NK-92 (cell line): ENCODE results near the gene MAPKAPK3.
A peak's percentile ranks its signal among the peaks of the same experiment; 100 is the strongest.

ENCODE experiments used
- DNase-seq: peaks from one replicate; lab custom pipeline; 2025; ENCODE audit not compliant: unreplicated experiment; lab: John Stamatoyannopoulos, UW

Gene MAPKAPK3

GRCh38 chr3:50617096-50617791 lies at the start of gene MAPKAPK3:
TSS of gene MAPKAPK3 (plus strand) at chr3:50617151. CDS start at chr3:50617566, 415 bp downstream.
- DNase-seq = no peak

GRCh38 chr3:50567386-50568167 lies 49.4 kb upstream of the MAPKAPK3 start, which contains the start of gene C3orf18:
TSS of gene C3orf18 (minus strand) at chr3:50567747. CDS start at chr3:50565699, 2,048 bp downstream.
- peak; percentile 53 for DNase-seq

- peak; percentile 48 for DNase-seq
These were observed 47.8 kb upstream of the MAPKAPK3 start, which contains the start of gene HEMK1 for GRCh38 chr3:50568947-50569749. TSS of gene HEMK1 (plus strand) at chr3:50569522. CDS start at chr3:50571105, 1,583 bp downstream.

- DNase-seq = no peak
These were observed 46.3 kb upstream of the MAPKAPK3 start for GRCh38 chr3:50570508-50571279.

- no peak for DNase-seq
These were observed 45.5 kb upstream of the MAPKAPK3 start for GRCh38 chr3:50571486-50571885.

- no peak for DNase-seq
These were observed 44.8 kb upstream of the MAPKAPK3 start for GRCh38 chr3:50572158-50572557.

- DNase-seq = no peak
These were observed 44.1 kb upstream of the MAPKAPK3 start for GRCh38 chr3:50572801-50573371.

- no peak for DNase-seq
These were observed 43.1 kb upstream of the MAPKAPK3 start for GRCh38 chr3:50573566-50574443.

- DNase-seq = no peak
These were observed 42.5 kb upstream of the MAPKAPK3 start for GRCh38 chr3:50574444-50574831.

- DNase-seq = no peak
These were observed 41.6 kb upstream of the MAPKAPK3 start for GRCh38 chr3:50575372-50575771.

GRCh38 chr3:50577348-50577747 lies 39.6 kb upstream of the MAPKAPK3 start:
- DNase-seq = no peak

- DNase-seq = no peak
These were observed 36.1 kb upstream of the MAPKAPK3 start for GRCh38 chr3:50580683-50581458.

- no peak for DNase-seq
These were observed 35.5 kb upstream of the MAPKAPK3 start for GRCh38 chr3:50581459-50581842.

GRCh38 chr3:50582083-50582482 lies 34.9 kb upstream of the MAPKAPK3 start:
- DNase-seq = no peak

- DNase-seq = no peak
These were observed 33.1 kb upstream of the MAPKAPK3 start for GRCh38 chr3:50583897-50584296.

GRCh38 chr3:50584391-50584790 lies 32.6 kb upstream of the MAPKAPK3 start:
- no peak for DNase-seq

- DNase-seq = no peak
These were observed 30.8 kb upstream of the MAPKAPK3 start for GRCh38 chr3:50585919-50586762.

GRCh38 chr3:50586763-50587070 lies 30.2 kb upstream of the MAPKAPK3 start:
- no peak for DNase-seq
